ENCODE results near the gene DGLUCY.

GRCh38 chr14:91273885-91274273, 160.0 kb downstream of the DGLUCY start:
- TF ChIP-seq, protein P1, sequence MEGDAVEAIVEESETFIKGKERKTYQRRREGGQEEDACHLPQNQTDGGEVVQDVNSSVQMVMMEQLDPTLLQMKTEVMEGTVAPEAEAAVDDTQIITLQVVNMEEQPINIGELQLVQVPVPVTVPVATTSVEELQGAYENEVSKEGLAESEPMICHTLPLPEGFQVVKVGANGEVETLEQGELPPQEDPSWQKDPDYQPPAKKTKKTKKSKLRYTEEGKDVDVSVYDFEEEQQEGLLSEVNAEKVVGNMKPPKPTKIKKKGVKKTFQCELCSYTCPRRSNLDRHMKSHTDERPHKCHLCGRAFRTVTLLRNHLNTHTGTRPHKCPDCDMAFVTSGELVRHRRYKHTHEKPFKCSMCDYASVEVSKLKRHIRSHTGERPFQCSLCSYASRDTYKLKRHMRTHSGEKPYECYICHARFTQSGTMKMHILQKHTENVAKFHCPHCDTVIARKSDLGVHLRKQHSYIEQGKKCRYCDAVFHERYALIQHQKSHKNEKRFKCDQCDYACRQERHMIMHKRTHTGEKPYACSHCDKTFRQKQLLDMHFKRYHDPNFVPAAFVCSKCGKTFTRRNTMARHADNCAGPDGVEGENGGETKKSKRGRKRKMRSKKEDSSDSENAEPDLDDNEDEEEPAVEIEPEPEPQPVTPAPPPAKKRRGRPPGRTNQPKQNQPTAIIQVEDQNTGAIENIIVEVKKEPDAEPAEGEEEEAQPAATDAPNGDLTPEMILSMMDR (IDR thresholded peaks at IDR 0.05), result no peak
- no peak for TF ChIP-seq POLR2A (IDR thresholded peaks at IDR 0.05)
